ENCODE data around the gene SELENON.
A peak's percentile ranks its signal among the peaks of the same experiment; 100 is the strongest.

The SELENON gene, protein sequence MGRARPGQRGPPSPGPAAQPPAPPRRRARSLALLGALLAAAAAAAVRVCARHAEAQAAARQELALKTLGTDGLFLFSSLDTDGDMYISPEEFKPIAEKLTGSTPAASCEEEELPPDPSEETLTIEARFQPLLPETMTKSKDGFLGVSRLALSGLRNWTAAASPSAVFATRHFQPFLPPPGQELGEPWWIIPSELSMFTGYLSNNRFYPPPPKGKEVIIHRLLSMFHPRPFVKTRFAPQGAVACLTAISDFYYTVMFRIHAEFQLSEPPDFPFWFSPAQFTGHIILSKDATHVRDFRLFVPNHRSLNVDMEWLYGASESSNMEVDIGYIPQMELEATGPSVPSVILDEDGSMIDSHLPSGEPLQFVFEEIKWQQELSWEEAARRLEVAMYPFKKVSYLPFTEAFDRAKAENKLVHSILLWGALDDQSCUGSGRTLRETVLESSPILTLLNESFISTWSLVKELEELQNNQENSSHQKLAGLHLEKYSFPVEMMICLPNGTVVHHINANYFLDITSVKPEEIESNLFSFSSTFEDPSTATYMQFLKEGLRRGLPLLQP

DNA sequence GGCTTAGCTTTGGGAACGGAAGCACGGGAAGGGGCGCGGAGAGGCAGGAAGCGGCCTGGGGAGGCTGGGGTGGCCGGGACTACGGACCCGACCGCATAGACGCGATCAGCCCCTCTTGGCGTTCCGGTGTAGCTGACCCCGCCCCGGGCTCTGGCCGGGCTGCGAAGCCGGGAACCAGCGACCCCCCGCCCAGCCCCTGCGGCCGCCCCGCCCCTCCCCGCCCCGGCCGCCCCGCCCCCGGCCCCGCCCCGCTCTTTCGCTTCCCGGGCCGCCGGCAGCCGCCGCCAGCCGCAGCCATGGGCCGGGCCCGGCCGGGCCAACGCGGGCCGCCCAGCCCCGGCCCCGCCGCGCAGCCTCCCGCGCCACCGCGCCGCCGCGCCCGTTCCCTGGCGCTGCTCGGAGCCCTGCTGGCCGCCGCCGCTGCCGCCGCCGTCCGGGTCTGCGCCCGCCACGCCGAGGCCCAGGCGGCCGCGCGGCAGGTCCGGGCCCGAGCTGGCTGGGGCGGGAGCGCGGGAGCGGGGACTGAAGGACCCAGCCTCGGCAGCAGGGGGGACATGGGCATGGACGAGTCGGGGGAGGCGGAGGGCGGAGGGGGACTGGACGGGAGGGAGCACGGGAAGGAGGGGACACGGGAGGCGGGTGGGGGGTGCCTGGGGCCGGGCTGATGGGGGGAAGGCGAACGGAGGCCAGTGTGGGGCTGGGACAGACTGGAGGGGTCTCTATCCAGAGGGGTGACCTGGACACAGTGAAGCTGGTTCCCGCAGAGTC, at the start of gene SELENON:
Gene SELENON, plus strand, starts transcription at position 259 of the 768 bp plus-strand sequence. Its CDS starts 38 bp downstream, at position 297.
- peak in 1 of 2 donors; percentile 39 for DNase-seq

DNA sequence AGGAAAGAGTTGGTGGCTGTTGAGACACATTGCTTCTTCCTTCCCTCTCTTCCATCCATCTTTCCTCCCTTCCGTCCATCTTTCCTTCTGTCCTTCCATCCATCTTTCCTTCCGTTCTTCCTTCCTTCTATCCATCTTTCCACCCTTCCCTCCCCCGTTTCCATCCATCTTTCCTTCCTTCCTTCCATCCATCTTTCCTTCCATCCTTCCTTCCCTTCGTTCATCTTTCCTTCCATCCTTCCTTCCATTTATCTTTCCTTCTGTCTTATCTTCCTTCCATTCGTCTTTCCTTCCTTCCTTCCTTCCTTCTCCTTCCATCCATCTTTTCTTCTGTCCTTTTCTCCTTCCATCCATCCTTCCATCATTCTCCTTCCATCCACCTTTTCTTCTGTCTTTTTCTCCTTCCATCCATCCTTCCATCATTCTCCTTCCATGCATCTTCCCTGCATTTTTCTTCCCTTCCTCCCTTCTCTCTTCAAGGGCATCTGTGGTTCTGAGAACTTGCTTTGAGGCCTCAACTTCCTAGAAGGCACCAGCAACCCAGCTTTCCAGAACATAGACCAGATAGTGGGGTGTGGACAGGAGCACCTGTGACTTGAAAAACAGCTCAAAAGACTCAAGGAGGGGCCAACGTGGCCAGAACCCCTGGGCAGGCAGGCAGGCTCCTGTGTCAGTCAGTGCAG, 48.9 kb upstream of the SELENON start:
- no peak for DNase-seq

DNA sequence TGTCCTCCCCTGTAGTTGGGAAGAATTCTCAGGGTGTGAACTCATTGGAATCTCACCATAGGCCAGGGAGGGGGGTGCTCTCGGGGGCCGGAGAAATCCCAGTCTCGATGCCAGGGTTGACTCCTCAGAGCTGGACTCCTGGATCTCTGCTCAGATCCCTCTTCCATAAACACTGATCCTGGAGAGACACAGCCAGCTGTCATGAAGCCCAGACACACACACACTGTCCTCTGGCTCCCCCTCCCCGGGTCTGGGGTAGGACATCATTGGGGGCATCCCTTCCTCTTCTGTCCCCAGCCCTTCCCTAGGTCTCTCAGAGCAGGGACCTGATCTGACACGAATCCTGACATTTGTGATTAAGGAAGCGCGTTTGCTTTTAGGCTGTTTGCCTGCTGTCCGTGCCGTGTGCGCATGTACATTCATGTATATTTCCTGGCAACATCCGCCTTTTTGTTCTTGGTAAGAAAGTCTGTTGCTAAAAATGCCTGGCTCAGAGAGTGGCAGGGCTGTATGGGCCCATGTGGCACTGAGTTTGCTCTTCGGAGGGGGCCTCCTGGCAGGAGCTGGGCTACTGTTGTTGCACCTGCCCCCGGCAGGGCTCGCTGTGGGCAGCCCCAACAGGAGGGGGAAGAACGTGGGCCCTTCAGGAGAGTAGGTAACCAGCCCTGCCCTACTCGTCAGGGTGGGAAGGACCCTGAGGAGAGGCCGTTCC, 45.4 kb upstream of the SELENON start:
- DNase-seq, result peak in 1 of 2 donors; percentile 17

DNA sequence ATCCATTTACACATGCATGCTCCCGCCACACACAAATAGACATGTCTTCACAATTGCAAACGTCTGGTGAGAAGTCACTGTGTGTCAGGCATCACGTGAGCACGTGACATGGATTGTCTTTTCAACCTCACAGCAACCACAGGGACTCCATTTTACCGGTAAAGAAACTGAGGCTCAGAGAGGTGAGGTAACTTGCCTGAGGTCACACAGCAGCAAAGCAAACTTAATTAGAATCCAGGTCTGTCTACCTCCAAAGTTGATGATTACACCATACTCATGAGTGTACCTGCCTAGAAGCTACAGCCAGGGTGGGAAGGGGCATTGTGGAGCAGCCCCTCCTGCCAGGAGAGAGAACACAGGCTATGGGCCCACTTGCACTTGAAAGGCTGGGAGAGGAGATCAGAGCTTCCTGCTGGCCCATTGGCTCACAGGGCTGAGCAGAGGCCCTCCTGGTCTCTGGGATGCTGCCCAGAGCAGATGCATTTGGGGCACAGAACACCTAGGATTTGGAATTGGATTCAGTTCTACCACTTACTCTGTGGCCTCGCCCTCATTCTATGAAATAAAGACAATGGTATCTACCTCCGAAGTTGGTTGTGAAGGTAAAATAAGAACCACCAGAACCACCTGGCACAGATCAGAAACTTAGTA, 44.4 kb upstream of the SELENON start:
- no peak for DNase-seq

DNA sequence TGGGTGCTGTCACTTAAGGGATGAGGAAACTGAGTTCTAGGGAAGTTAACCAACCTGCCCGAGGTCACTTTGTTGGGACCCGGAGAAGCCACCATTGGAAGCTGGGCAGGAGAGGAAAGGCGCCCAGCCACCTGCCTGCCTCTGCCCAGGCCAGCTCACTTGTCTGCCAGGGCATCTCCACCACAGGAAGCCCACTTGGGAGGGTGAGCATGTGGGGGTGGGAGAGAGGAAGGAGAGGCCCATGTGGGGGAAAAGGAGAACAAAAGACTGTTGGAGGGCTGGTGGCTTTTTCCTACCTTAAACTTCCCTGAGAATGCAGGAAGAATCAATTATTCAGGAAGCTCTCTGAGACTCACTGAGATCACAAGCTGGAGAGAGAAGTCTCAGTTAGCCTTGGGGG, 43.8 kb upstream of the SELENON start:
- DNase-seq, result no peak

DNA sequence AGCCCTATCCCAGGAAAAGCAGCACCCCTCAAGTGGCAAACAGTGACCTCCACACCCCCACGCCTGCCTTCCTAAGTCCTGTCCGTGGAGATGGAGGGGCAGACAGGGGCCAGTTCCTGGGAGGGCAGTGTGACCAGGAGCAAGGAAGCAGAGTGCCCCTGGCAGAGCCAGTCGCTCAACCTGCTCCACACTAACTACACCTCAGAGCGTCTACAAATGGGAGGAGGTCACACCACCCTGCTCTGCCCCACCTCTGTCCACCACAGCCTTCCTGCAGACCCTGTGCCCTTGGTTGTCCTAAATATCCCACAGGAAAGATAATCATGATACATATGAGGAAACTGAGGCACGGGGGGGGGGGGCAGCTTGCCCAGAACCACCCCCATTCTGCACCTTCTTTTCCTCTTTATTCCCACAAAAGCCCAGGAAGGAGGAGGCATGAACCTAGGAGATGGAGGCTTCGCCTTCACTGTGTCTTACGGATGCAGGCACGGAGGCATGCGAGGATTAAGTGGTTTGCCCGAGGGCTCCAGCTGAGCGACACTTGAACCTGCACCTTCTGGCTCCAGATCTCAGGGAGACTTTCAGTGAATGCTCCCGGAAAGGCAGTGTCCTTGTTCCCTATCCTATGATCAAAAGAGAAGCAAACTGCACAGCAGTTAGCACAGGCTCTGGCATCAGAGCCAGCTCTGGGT, 42.7 kb upstream of the SELENON start:
- no peak for DNase-seq

DNA sequence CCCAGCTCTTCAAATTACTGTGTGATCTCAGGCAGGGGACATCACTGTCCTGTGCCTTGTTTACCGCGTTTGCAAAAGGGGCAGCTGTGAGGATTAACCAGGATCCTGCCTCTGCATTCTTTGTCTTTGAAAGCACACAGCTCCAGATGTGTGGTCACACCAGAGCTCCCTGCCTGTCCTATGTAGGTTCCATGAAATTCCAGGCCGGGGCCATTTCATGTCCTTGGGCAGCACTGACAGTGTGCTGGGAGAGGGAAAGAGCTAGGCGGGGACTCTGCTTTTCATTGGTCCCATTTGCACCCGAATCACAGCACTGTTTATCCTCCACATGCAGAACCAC, 42.2 kb upstream of the SELENON start:
- no peak for DNase-seq

DNA sequence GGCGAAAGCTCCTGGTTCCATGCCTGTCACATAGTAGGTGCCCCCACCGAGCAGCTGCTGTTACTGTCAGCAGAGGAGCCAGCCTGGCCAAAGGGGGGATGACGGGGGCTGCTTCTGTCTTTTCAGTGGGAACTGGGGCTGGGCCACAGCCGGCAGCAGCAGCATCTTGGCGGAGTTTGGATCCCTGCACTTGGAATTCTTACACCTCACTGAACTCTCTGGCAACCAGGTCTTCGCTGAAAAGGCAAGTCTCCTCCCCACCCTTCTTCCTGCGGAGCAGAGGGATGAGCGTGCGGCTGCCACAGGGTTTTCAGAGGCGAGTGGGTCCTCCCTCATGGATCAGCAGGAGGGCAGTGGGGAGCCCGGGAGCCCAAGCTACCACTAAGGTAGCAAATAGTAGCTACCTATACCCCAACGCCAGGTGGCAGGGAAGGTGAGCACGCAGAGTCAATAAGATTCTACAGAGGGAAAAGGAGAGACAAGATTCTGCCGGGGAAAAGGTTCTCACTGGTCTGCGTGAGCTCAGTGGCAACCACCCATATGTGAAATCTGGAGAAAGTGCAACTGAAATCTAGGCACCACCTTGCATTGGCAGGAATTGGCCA, 41.4 kb upstream of the SELENON start:
- DNase-seq, result no peak

DNA sequence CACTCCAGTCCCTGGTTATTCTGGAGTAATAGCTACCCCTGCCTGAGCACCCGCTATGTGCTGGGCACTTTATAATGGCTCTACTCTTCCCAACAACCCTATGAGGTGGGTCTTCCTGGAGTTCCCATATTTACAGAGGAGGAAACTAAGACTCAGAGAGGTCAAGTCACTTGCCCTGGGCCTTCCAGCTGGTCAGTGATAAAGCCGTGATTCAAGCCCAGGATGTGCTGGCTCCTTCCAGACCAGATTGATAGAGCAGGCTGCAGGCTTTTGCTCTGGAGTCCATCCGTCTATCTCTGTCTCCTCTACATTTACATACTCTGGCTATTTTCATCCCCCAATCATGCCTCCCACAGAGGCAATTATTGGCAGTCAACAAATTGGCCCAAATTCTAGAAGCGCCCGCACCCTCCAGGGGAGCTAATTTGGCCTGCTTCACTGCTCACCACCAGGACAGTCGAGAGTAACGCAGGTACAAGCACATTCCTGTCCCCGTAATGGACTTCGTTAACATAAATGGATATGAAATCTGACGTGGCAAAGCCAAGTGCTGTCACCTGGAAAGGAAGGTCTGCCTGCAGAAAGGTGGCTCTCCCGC, 39.8 kb upstream of the SELENON start:
- no peak for DNase-seq

DNA sequence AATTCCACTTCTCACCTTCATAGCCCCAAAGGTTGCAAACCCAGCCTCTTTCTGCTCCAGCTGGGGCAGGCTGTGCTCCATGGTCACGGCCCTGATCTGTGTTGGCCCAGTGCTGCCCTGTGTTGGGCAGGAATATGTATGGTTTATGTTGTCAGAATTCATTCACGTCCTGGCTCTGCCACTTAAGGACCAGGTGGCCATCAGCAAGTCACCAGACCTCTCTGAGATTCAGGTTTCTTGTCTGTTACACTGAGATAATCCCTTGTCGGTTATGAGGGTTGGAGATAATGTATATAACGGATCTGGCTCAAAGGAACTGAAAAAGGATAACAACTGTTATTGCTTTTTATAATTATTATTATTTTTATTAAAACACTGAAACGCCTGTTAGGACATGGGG, 39.1 kb upstream of the SELENON start:
- no peak for DNase-seq

DNA sequence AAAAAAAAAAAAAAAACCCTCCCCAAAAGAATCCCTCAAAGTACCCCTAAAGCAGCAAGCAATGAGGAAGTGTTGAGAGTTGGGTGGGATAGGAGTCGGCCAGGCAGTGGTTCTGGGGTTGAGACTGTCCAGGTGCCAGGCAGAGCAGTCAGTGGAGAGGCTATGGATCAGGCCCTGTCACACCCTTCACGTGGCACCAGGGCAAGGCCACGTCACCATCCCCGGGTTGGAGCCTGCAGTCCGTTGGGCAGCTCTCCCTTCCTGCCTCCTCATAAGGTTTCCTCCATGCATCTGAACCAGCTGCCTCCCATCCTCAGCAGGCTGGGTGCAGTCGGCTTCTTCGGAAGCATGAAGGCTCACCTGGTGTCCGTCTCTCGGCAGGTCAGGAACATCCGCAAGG, 36.5 kb upstream of the SELENON start:
- DNase-seq, result no peak

DNA sequence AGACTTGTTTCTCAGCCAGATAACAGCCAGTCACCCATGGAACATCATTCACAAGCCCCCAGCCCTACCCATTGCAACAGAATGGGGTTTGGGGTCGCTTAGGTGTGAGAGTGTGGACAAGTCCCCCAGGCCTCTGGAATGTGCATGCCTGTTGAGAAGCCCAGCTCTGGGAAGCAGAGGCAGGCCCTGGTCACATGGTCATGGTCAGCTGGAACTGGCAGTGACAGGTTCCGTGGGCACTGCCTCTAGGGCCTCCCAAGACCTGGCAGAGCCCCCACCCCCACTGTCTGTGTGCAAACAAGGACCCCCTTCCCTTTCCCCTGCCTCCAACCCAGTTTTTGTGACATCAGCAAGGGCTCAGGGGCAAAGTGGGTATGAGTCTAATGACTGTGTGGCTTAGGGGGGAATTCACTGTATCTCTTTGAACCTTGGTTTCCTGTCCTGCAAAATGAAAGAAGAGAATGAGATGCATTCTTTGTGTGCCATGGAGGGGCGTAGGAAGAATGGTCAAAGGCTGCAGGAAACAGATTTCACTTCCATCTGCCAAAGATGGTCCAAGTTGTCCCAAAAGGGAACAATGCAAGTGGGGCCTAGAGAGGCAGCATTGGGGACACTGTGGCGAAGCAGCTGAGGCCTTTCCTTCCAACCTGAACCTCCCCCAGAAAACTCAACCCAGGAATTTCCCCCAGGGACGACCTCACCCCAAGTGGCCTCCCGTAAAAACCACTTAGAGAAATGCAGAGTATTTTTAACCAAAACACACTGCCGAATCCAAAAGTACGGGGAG, 34.7 kb upstream of the SELENON start:
- no peak for DNase-seq

DNA sequence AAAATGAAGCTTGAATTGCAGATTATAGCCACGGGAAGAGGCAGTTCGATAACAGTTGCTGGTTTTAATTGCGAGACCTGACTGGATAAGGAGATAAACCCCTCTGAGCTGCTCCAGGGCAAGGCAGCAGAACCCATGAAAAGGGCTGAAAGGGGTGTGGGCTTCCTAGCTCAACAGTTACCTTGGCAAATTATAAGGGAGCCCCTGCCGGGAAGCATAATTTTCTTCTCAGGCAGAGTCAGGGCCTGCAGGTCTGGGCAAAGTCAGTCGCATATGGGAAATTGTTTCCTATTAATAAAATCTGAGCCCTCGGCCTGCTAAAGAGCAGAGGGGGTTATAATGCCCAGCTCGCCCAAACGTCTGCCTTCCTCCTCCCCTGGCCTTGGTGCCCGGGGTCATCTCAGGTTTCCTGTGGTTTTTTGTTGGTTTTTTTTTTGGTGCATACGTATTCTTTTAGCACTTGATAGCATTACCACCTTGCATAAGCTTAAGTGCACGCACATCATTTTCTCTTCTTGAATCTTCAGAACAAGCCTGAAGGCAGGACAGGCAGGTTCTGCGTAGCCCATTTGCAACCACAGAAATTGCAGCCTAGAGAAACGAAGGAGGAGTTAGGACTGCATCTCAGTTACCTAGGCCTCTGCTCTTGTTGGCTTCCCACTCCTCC, 33.9 kb upstream of the SELENON start:
- DNase-seq, result no peak

DNA sequence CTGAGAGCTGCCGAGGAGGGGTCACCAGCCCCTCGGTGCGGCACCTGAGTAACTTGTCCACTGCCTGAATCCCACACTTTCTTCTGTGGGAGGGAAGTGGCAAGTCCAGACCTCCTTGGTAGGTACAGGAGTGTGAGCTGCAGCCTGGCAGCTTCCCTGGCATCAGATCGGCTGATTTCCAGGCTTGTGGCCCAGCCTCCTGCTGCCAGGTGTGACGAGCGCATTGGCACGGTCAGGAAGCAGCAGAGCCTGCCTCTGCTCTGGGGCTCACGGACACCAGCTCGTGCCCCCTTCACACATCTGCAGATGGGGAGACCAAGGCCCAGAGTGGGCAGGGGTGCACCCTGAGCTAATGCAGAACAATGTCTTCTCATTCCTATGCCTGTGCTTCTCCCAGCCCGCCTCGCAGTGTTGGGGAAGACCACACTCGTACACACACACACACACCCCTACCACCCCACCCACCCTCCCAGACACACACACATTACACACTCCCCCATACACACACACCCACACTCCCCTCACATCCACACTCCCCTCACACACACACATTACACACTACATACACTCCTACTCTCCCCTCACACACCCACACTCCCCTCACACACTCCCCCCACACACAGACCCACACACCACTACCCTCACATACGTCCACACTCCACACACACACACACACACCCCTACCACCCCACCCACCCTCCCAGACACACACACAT, 33.1 kb upstream of the SELENON start:
- DNase-seq, result no peak

DNA sequence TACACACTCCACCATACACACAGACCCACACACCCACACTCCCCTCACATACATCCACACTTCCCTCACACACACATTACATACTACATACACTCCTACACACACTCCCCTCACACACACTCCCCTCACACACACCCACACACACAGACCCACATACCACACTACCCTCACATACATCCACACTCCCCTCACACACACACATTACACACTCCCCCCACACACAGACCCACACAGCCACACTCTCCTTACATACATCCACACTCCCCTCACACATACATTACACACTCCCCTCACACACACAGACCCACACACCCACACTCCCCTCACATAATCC, 32.6 kb upstream of the SELENON start:
- DNase-seq, result no peak

DNA sequence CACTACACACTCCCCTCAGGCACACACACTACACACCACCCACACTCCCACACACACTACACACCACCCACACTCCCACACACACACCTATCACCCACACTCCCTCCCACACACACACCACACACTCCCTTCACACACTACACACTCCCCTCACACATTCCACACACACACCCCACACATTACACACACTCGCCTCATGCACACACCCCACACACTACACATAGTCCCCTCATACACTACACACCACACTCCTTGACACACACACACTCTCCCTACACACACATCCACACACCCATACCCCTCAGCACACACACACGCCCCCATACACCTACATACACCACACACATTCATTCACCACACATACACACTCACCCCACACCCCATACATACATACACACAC, 31.0 kb upstream of the SELENON start:
- DNase-seq, result no peak

DNA sequence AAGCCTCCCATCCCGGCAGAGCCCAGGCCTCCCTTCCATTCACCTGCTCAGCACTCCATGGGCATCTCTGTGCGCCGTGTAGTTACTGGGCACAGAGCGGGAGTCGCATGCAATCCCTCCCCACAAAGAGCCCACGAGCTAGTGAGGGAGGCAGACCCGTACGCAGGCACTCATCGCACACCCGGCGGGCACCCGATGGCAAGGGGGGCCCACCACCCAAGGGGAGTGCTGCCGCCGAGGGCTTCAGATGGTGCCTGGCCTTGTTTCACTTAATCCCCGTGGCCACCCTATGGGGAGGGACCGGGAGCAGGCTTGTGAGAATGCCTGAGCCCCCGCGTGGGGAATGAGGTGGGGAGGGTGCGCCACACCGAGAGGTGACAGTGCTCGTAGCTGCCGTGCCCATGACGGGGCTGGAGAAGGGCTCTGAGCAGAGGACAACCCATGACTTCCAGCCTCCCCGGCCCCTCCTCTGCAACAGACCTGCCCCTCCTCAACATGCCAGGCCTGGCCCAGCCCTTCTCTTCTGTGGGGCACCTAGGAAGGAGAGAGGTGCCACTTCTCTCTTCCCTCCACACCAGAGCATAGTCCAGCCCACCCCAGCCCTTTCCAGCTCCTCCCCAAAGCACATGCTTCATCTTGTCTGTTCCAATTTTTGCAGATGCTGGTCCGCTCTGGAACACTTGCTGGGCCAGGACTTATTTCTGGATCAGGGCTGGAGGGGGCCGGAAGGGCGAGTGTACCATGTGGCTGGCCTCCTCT, 30.2 kb upstream of the SELENON start:
- DNase-seq, result no peak
